GM12891 (cell line): ENCODE measurements around the gene UBE2G1.

Source experiments
- DNase-seq: peaks from one replicate; pipeline ENCODE4 v3.0.0; 2011; ENCODE audit warnings: low spot score; ENCODE audit not compliant: insufficient read length
- FAIRE-seq: peaks from 2 replicates; lab custom pipeline; 2011; peaks lifted over from hg19 to GRCh38; lab: Jason Lieb, UNC
- PAX5 ChIP-seq: IDR thresholded peaks from 2 replicates; pipeline ENCODE4 v1.6.1; 2011; ENCODE audit warnings: low read length, moderate library complexity, mild to moderate bottlenecking; ENCODE audit not compliant: insufficient read depth, severe bottlenecking
- POLR2A ChIP-seq: IDR thresholded peaks from 2 replicates; pipeline ENCODE4 v1.6.1; 2011; ENCODE audit warnings: low read depth, low read length, control low read depth
- POLR2AphosphoS5 ChIP-seq: IDR thresholded peaks from 2 replicates; pipeline ENCODE4 v1.6.1; 2011; ENCODE audit warnings: low read depth, low read length, control low read depth
- POU2F2 ChIP-seq: IDR thresholded peaks from 2 replicates; pipeline ENCODE4 v1.6.1; 2011; ENCODE audit warnings: low read depth, mild to moderate bottlenecking, control low read depth, low read length, moderate library complexity
- SPI1 ChIP-seq: IDR thresholded peaks from 2 replicates; pipeline ENCODE4 v1.6.1; 2011; ENCODE audit warnings: low read depth, low read length, control low read depth
- TAF1 ChIP-seq: IDR thresholded peaks from 2 replicates; pipeline ENCODE4 v1.6.1; 2011; ENCODE audit warnings: low read depth, low read length, control low read depth

Gene UBE2G1

GRCh38 chr17:4305224-4305623 lies 61.3 kb downstream of the UBE2G1 start:
- FAIRE-seq: no peak
- TF ChIP-seq POU2F2: no peak
- TF ChIP-seq PAX5: no peak
- no peak for TF ChIP-seq POLR2AphosphoS5
- TF ChIP-seq TAF1: no peak
- TF ChIP-seq POLR2A: no peak
- TF ChIP-seq SPI1: no peak

GRCh38 chr17:4304417-4305027 lies 62.0 kb downstream of the UBE2G1 start:
- FAIRE-seq (peak; percentile 45), DNase-seq (no peak)
- TF ChIP-seq PAX5 (no peak), POLR2AphosphoS5 (no peak), SPI1 (no peak), POLR2A (no peak), POU2F2 (no peak), TAF1 (no peak)

More at GRCh38 chr17:4305224-4305623, 61.3 kb downstream of the UBE2G1 start:
- no peak for DNase-seq

DNA sequence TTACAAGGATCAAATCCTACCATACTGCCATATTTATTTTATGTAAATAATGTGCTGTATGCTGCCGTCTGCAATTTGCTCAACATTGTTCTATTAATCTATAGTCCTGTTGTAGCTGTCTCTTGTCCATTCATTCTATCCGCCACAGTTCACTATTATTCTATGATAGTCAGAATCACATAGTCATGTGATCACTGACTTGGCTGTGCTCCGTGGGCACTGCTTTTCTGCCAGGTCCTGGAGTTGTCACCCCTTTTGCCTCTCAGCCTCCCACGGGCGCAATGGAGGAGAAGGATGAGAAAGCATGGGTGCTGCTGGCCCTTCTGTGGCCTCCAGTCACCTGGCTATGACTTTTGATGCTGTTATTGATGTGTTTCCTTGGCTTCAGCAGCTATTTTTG lies 65.4 kb downstream of the UBE2G1 start:
- FAIRE-seq (peak; percentile 20), DNase-seq (no peak)
- TF ChIP-seq POU2F2 (no peak), PAX5 (no peak), TAF1 (no peak), SPI1 (no peak), POLR2AphosphoS5 (no peak)

DNA sequence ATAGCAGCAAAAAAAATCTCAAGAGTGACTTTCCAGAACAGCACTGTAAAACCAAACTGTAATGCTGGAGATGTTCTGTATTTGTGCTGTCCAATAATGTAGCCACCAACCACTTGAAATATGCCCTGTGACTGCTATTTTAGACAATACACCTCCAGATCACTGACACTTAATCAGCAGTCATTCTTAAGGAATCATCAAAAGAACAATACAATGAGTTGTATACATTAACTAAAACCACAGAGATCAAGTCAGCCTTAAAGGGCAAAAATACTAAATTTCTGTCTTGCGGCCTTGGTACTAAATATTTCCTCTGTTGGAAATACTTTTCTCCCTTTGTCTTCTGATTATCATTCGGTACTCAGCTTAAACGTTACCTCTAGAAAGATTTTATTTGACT lies 69.1 kb downstream of the UBE2G1 start:
- DNase-seq: no peak
- FAIRE-seq: peak; percentile 74
- TF ChIP-seq POU2F2 (no peak), POLR2A (no peak), PAX5 (no peak), SPI1 (no peak), TAF1 (no peak), POLR2AphosphoS5 (no peak)

DNA sequence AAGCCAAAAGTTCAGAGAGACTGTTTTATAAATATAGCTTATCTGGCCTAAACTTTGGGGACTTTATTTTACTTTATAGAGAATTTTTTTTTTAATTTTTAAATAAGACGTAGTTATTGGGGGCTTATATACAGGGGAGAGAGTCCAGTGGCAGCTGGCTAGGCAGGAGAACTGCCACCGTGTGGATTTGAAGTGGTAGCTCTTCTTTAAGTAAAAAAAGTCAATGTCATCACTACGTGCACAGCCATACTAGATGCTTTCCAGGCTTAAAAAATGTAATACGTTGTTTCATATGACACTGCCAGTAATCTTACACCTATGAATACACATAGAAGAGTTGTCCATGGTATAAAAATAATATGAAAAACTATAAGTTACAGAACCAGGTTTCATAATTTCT lies 70.8 kb downstream of the UBE2G1 start:
- FAIRE-seq (no peak), DNase-seq (no peak)
- TF ChIP-seq POU2F2 (no peak), POLR2A (no peak)

DNA sequence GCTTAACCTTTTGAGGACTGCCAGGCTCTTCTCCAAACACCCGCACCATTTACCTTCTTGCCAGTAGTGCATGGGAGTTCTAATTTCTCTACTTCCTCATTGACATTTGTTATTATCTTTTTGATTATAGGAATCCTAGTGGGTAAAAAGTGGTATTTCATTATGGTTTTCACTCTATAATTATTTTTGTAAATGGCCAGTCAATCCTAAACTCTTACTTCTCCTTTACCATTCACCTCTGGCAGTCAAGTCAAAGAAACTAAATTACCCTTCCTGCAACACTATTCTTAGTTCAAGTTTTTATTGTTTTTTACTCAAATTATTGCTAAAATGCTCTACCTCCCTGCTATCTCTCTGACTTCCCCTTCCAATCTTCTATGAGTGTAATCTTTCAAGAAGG lies 72.9 kb downstream of the UBE2G1 start:
- no peak for TF ChIP-seq POU2F2
- TF ChIP-seq TAF1: no peak
- peak; percentile 15; the same call in 1 of the 2 replicates for TF ChIP-seq SPI1
- FAIRE-seq: no peak

DNA sequence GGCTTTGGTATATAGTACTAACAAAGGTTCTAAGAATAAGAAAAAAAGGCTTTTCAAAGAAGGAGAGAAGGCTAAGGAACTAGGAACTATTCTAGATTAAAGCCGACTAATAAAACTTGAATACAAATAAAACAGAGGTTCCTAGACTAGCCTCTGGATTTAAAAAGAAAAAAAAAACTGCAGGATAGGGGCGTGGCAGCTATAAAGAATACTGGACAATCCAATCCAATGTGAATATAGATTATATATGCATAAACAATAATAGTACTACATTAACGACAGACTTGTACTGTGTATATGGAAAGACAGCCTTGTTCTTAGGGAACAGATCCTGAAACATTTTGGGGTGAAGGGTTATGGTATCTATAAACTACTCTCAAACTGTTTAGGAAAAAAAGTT lies 78.8 kb downstream of the UBE2G1 start:
- DNase-seq (no peak), FAIRE-seq (peak; percentile 43)
- TF ChIP-seq SPI1: no peak
- TF ChIP-seq POLR2AphosphoS5: no peak
- TF ChIP-seq PAX5: no peak
- no peak for TF ChIP-seq TAF1
- no peak for TF ChIP-seq POLR2A
- no peak for TF ChIP-seq POU2F2

More for the DNA sequence above, 72.9 kb downstream of the UBE2G1 start:
- no peak for DNase-seq

GRCh38 chr17:4276514-4276913 lies 90.0 kb downstream of the UBE2G1 start:
- no peak for FAIRE-seq
- DNase-seq: no peak
- TF ChIP-seq PAX5: no peak
- 0 out of 2 replicates have a peak, but pooled peaks have one; percentile 7 for TF ChIP-seq POLR2A
- TF ChIP-seq TAF1: no peak
- TF ChIP-seq POLR2AphosphoS5: no peak
- no peak for TF ChIP-seq SPI1
- no peak for TF ChIP-seq POU2F2

DNA sequence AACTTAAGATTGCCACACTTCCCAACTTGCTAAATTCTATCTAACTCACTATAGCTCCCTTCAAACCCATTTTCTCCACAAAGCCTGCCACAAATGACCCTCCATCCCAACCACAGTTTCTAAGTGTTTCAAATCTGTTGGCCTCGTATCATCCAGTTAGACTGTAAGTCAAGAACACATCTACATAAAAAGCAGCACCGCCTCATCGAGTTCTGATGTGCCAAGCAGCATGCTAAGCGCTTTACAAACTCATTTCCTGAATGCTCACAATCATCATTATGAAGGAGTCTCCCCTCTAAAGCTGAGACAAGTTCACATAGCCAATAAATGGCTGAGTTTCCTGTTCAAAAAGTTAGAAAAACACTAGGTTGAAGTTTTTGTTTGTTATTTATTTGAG lies 93.5 kb downstream of the UBE2G1 start:
- TF ChIP-seq POLR2A: no peak
- TF ChIP-seq POLR2AphosphoS5: no peak
- no peak for TF ChIP-seq SPI1
- TF ChIP-seq PAX5: no peak
- no peak for TF ChIP-seq TAF1
- no peak for TF ChIP-seq POU2F2
- DNase-seq (no peak), FAIRE-seq (no peak)

DNA sequence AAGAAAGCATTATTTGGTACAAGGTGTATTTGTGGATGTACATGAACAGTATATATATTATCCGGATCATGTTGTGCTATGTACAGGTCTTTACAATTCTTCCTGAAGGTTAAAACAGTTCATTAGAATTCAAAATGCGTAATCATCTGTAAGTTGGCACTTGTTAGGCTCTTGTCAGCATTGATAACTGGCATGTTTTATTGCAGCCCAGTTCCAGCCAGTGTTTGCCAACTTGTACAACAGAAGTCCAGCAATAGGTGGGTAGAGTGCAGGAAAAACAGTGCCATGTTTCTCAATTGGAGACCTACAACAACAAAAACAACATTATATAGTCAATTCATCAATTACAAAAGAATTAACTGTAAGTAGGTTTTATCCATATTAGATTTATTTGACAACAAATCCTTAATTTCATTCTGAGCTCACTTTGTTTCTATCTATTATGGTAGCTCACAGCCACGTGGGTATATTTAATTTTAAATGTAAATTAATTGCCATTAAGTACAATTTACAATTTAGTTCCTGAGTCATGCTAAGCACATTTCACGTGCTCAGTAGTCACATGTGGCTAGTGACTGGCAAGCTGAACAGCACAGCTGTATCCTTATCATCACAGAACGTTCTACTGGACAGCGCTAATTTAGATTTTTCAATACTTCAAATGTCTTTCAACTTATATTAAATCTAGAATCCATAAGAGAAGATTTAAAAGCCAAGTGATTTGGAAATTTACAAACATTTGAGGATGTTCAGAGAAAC lies 94.1 kb downstream of the UBE2G1 start:
- FAIRE-seq (no peak), DNase-seq (no peak)
- TF ChIP-seq POLR2A: no peak
- no peak for TF ChIP-seq TAF1
- TF ChIP-seq POU2F2: no peak
- TF ChIP-seq POLR2AphosphoS5: no peak
- TF ChIP-seq SPI1: no peak
- no peak for TF ChIP-seq PAX5
